ENCODE results near the gene SMAD7.

The SMAD7 gene

DNA sequence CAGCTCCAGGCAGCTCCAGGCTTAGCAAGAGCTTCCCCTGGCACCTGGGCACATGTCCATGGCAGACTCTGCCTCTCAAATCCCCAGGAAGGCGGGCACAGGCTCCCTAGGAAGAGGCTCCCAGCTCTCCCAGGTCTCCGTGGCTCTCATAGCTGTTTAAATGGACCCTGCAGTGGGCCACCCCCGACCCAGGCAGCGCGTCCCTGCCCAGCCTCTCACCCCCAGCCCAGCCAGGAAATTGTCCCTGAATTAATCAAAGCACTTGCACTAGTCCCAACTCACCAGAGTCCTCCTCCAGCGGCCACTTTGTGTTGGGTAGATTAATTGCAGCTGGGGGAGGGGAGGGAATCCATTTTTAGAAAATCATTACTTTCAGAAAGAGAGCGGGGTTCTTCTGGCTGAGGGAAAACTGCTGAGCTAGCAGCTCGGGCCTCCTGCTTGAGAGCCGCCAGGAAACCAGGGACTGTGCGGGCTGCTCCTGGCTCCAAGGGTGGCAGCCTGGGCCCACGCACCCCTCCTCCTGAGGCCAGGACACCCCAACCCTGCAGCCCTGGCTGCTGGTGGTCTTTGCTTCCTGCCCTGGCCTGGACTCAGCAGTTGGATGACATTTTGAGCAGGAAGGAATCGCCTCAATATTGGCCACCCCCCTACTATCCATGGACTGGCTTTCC is 36.0 kb downstream of the SMAD7 start:
- DNase-seq (ENCODE audit: low read depth) = no peak

DNA sequence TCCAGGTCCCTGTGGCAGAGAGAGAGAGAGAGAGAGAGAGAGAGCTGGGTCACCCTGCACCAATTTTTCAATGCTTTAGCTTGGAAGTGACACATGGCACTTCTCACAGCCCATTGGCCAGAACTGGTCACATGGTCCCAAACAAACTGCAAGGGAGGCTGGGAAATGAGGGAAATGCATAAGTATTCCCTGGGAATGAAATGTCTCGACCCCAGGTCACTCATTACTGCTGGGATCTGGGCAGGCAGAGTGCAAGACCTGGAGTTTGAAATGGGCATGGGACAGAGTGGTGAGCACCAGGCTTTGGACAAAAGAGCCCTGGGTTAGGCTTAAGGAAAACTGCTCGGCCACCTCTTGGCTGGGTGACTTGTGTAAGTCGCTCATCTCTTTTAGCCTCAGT is 37.0 kb downstream of the SMAD7 start:
- no peak for DNase-seq (ENCODE audit: low read depth)

DNA sequence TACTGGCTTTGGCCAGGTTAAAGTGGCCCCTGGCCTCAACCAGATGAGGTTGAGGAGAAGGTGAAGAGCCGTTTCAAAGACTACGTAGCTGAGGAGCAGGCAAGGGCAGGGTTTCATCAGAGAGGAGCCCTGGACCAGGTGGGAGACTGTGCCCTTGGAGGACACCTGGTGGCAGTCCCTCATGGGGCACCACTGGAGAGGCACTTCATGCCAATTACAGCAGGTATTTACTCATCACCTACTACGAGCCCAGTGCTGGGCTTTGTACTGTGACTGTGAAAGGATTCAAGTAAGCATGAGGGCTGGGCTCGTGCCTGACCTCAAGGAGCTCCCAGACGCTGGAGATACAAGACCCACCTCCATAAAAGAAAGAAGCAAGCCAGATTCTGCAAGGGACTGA is 37.6 kb downstream of the SMAD7 start:
- no peak for DNase-seq (ENCODE audit: low read depth)

DNA sequence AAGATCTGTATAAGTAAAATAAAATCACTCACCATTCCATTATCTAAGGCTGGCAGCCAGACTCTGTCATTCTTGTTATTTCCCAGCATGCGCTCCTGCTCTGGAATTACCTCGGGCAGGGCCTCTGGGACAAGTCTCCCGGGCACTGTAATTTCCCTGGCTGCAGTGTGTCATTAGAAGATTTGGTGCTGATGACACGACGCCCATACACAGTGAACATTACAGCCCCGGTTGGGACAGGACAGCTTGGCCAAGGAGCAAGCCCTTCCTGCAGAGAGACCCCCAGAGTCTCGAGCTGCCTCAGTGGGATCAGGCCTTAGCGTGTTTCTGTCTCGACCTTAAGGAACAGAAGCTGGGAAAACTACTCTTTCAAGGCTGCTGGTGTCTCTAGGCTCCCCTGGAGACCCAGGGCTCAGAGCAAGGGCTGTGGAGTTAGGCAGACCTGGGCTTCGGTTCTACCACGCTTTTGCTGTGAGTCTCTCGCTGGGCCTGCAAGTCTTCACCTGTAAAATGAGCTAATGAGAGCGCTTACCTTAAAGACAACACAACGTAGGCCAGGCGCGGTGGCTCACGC is 39.7 kb downstream of the SMAD7 start:
- DNase-seq (ENCODE audit: low read depth) = no peak

DNA sequence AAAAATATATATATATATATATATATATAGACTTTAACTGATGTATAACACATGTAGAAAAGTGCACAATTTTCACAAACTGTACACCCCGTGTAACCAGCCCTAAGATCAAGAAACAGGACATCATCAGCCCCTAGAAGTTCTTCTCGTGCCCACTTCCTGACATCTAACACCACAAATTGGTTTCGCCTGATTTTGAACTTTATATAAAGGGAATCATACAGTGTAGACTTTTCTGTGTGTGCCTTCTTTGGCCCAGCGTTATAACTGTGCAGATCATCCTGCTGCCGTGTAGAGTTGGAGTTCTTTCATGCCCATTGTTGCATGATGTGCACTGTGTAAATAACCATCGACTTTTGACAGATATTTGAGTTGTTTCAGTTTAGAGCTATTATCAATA is 41.0 kb downstream of the SMAD7 start:
- no peak for DNase-seq (ENCODE audit: low read depth)

DNA sequence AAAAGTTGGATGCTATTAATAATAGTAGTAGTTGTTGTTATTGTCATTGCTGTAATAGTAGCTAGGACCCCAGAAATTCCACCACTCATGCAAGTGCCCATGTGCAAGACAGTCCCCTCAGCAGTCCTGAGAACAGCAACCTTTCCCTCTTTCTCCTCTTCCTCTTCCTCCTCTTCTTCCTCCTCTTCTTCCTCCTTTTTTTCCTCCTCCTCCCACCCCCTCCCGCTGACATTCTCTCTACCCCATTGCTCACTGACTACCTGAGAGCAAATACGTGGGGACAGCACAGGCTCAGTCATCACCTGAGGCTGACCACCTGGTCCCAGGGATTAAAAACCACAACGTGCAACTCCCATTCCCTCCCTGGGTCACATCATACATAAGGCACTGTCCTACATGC is 41.8 kb downstream of the SMAD7 start:
- no peak for DNase-seq (ENCODE audit: low read depth)

DNA sequence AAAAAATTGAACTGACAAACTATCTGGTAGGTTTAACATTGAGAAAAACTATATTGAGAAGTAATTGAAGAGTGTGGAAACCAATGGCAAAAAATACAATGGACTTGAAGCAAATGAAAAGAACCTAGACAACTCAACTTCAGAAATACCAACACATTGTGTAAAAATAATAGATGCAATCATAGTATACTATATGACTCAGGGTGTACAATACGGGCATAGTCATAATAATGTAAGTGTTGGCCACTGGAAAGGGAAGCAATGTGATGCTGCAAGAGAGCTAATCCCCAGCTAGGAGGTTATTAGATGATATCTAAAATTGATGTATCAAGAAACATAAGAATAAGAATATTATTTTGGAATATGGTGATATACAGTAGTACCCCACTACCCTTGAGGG is 45.3 kb downstream of the SMAD7 start:
- no peak for DNase-seq (ENCODE audit: low read depth)

DNA sequence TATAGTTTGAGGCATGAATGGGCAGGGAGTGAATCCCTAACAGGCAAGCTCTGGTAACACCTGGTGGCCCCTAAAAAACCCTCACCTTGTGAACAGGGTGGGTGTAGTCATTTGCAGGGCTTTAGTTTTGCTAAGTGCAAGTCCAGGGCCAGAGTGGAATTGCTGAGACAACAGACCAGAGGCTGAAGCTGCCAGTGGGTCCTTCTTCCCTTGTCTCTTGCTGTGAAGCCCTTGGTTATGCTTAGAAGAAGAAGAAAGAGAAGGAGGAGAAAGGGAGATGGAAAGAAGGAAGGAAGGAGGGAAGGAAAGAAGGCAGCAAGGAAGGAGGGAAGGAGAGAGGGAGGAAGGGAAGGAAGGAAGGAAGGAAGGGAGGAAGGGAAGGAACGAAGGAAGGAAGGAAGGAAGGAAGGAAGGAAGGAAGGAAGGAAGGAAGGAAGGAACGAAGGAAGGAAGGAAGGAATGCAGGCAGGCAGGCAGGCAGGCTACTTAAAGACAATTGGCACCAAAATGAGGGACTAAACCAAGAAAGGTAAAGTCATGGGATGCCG is 45.8 kb downstream of the SMAD7 start:
- DNase-seq (ENCODE audit: low read depth) = no peak

DNA sequence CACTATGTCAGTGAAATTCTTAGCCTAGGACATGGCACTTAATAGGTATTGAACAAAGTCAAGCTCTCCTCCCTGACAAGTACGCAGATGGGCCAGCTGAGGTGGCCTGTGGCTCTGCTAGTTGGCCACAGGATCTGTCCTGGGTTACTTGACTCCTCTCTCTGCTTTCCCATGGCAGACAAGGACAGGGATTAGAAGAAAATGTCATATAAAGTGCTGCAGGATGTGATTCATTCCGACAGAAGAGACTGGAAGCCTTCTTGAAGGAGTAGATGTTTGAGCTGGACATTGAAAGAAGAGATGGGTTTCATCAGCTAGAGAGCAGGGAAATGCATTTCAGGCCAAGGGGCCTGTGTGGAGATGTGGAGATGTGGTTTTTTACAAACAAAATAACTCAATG is 46.7 kb downstream of the SMAD7 start:
- no peak for DNase-seq (ENCODE audit: low read depth)

DNA sequence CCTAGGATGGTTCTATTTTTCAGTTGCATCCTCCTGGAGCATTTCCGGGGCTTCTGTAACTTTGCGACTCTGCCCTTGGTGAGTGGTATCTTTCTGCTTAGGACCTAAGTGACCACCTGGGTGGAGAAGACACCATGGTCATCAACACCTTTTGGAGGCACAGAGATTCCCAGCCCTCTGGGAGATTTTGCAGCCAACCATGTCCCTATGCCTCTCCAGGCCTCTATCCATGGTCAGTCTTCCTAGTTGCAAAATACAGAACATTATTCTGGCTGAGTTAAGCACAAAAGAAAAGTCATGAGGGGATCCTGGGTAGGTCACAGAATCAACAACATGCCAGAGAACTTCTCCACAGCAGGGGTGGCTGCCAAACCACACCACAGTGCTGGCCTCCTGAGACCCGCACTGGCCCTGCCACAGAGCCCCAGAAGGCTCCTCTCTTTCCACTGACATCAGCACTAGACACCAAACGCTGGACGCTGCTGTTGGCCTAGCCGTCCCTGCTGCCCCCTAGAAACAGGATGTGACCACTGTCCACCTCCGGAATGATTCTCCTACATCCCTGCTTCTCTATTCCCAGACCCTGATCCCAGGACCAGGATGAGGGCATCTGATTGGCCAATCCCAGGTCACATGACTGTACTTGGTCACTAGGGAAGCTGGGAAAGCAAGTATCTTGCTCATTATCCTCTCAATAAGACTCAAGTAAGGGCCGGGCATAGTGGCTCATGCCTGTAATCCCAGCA is 47.7 kb downstream of the SMAD7 start:
- DNase-seq (ENCODE audit: low read depth) = peak; percentile 79

DNA sequence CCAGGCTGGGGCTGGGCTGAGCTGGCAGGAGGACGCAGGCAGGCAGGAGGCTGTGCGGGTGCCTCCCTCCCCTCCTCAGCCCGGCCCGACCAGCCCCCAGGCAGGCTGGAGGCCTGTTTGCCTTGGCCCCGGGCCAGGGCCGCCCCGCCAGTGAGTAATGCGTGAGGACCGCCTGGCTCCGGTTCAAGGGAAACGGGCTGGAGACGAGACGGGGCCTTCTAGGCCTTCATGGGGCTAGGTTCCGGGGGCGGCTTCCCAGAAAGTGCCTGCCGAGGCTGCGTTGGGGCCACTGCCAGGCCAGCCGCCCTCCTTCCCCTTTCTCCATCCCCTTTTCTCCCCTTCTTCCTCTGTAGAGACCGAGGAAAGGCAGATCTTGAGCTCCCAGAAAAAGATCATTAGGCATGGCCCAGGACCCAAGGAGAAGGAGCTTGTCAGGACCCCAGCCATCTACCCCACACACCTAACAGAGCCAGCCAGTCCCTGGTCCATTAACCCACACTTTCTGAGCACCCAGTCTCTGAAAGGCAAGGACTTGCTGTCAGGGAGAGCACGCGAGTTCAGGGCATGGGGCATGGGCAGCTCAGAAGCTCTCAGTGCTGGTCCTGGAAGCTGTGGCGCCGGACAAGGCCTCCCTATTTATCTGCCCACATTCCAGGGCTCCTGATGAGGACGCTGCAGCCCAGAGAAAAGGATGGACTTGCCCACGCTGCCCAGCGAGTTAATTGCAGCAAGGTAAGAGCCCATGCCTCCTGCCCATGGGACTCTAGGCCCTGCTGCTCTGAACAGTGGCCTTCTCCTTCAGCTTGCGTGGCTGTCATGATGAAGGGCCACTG is 48.5 kb downstream of the SMAD7 start:
- DNase-seq (ENCODE audit: low read depth) = peak; percentile 78

DNA sequence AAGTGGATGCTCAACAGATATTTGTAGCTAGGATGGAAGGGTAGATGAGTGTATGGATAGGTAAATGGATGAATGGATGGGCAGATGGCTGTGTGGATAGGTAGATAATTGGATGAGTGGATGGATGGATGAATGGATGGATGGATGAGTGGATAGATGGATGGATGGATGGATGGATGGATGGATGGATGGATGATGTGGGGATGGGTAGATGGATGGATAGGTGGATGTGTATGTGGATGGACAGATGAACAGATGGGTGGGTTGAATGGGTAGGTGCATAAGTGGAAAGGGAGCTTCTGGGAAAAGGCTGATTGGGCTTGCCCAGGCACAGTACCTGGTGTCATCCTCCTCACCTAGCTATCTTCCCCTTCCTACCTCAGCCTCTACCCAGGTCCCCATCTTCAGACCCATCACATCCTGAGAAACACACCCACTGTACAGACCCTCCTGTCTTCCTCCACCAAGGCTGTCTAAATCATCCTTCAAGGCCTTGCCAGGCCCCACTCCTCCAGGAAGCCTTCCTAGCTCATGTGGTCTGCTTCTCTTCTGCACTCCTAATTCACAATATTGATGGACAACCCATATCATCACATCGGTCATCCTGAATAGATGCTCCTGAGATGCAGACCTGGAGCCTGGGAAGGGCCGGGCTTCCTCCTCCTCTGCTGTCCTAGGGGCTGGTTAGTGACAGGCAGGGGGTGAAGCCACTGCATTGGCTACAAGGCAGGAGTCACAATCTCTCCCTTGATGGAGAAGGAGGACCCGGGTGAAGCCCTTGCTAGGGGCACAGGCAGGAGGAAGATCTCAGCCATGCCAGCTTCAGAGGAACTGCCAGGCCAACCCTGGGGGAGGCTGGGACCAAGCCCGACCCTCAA is 49.4 kb downstream of the SMAD7 start:
- DNase-seq (ENCODE audit: low read depth) = no peak

DNA sequence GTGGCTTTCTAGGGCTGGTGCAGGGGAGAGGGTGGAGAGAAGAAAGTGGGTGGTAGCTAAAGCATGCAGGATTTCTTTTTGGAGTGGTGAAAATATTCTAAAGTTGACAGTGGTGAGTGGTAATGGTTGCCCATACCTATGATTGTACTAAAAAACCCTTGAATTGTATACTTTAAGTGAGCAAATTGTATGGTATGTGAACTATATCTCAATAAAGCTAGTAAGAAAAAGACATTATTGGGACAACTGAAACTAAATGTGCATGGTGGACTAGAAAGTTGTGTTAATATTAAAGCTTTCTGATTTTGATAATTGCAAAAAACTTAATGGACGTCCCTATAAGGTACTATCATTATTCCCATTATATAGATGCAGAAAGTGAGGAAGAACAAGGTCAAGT is 50.3 kb downstream of the SMAD7 start:
- DNase-seq (ENCODE audit: low read depth) = no peak

DNA sequence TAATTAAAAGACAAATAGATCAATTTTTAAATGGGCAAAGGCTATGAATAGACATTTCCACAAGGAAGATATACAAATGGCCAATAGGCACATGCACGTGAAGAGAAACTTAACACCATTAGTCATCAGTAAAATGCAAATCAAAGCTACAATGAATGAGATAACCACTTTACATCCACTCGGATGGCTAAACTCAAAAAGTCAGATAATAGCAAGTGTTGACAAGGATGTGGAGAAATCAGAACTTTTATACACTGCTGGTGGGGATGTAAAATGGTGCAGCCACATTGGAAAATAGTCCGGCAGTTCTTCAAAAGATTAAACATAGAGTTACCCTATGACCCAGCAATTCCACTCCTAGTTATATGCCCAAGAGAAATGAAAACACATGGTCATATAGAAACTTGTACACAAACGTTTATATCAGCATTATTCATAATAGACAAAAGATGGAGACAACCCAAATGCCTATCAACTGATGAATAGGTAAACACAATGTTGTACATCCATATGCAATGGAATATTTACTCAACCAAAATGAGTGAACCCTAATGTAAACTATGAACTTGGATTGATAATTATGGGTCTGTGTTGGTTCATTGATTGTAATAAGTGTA is 51.1 kb downstream of the SMAD7 start:
- DNase-seq (ENCODE audit: low read depth) = no peak

DNA sequence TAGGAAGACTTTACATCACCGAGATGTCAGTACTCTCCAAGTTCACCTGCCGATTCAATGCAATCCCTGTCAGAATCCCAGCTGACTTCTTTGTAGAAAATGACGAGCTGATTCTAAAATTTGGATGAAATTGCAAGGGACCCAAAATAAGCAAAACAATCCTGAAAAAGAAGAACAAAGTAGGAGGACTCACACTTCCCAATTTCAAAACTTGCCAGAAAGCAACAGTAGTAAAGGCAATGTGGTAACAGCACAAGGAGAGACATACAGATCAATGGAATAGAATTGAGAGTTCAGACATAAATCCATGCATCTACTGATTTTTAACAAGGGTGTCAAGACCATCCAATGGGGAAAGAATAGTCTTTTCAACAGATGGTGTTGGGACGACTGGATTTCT is 52.2 kb downstream of the SMAD7 start:
- no peak for DNase-seq (ENCODE audit: low read depth)

DNA sequence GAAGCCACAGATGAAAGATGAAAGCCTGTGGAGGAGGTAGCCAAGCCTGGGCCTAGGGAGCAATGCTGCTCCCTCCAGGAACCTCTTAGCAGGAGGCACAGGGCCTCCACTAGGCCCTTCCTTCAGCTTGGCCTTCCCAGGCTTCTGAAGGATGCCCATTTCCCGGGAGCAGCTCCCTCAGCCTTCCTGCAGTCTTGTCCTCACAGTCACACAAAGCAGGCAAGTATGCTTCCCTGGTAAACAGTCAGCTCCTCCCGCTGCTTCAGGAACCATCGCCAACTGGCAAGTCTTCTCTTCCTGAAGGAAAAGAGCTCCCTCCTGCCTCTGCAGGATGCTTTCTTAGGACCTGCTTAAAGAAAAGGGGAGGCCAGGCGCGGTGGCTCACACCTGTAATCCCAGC is 53.2 kb downstream of the SMAD7 start:
- DNase-seq (ENCODE audit: low read depth) = peak; percentile 24

DNA sequence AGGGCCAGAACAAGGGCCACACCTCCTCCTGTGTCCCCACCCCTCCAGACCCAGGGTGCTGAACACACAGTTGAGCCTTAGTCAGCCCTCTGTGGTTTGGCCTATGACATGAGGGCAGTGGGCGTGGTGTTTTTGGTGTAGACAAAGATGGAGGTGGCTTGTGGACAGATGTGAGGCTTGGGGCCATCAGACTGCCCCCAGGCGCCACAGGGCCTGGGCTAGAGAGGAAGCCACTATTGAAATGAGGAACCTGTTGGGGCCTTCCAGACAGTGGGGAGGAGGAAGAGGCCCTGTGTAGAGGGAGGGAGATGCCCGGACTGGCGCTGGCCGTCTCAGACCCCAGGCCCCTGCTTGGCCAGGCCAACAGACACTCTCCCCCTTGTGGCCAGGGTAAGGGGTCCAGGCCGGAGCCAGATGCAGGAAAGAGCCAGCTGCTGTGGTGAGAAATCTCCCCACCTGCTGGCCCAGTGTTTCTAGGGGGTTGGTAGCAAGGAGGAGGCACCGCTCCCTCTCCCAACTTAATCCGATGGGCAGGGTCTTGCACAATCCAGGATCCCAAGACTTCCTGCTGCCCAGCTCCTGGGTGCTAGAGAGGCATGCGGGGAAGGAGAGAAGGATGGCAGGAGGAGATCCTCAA is 53.8 kb downstream of the SMAD7 start:
- no peak for DNase-seq (ENCODE audit: low read depth)

DNA sequence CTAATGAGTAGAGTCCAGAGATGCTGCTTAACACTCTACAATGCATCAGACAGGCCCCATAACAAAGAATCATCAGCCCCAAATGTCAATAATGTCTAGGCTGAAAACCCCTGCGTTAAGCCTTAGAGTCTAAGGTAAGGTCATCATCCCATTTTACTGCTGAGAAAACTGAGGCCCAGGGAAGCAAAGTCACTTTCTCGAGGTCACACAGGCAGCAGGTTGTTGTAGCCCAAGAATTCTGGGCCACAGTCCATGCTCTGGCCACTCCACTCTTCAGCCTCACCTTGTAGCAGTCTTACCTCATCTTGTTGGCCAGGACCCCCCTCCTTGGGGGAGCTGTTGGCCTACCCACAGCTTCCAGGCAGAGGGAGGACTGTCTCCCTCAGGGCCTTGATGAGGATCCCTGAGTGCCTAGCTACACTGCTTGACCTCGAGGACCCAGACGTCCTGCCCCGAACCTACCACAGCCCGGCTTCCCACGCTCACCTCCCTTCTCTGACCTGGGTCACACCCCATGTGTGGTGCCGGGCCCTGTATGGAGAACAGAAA is 54.4 kb downstream of the SMAD7 start:
- DNase-seq (ENCODE audit: low read depth) = no peak

DNA sequence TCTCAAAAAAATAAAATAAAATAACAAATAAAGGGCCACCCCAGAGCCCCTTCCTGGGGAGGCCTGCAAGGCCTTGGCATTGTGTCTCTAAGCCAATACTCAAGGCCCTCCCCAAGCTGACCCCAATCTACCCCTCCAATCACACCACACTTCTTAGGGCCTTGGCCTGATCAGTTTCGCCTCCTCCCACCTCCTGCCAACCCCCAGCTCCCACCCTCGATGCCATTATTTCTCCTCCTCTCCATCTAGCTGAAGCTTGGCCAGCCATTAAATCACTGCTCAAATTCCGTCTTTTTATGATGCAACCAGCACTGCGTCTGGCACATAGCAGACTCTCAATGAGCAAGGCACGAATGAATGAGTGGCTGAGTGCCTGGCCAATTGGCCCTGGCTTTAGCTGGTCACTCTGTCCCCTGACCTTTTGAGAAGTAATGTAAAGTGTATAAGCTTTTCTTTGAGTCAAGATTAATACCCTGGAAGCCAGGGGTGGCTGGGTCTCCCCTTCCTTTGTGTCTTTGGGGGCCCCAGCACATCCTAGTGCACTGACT is 55.9 kb downstream of the SMAD7 start:
- DNase-seq (ENCODE audit: low read depth) = no peak

All from fibroblast of gingiva (primary cell).